HG03045 (cell line): Measurements from ENCODE around the gene B3GALT6.

ENCODE experiments used
- ATAC-seq: cut with Tn5 transposase; IDR thresholded peaks from one replicate; pipeline ENCODE4 v1.9.1; 2021; ENCODE audit warnings: mild to moderate bottlenecking, moderate library complexity; ENCODE audit not compliant: unreplicated experiment

The B3GALT6 gene

DNA sequence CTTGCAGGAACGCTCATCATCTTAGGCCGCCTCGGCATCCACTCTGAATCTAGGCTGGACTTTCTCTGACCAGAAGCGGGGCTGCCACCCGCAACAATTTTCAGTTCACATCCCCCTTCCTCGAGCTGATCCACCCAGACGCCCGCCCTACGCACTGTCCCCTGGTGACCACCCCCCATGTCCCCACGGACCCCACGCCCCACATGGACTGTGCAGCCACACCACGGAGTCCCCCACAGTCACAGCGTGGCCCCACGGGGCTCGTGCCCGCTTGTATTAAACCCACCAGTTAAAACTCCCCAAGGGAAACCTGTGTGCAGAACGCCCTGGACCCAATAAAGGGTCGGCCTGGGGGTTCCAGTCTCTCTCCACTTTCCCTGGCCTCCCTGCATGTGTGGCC lies 27.5 kb downstream of the B3GALT6 start:
- no peak for ATAC-seq

GRCh38 chr1:1259951-1260600 lies 28.0 kb downstream of the B3GALT6 start:
- no peak for ATAC-seq

DNA sequence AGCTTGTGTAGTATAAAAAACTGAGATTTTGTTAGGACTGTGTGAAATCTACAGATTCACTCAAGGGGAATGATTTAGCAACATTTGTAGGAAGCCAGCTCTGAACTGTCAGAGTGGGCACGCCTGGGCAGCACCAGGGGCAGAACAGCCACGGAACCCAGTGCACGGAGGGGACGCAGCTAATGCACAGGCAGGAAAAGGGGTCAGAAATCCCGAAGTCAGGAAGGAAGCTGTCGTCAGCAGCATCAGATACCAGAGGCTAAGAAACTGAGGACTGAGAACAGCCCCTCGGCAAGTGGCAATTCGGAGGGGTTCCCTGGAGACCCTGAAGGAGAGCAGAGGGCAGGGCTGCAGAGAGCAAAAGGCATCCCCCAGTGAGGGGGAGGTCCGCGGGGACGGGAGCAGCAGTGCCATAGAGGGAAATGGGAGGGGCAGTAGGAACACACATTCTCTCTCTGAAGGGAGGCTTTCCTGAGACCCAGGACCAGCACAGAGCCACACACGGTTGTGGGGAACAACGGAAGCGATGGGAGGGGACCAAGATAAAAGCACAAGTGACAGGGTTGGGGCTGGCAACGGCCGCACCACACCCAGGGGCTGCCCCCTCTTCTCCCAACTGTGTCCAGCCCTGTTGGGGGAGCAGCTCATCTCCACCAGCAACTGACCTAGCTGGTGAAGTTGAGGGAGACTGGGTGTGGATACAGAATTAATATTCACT lies 29.0 kb downstream of the B3GALT6 start:
- no peak for ATAC-seq

GRCh38 chr1:1262071-1262470 lies 30.0 kb downstream of the B3GALT6 start:
- ATAC-seq = no peak

GRCh38 chr1:1262758-1263157 lies 30.7 kb downstream of the B3GALT6 start:
- ATAC-seq = no peak

- ATAC-seq = no peak
Observed at GRCh38 chr1:1264026-1264425, 32.0 kb downstream of the B3GALT6 start.

- no peak for ATAC-seq
Observed at GRCh38 chr1:1264868-1265272, 32.8 kb downstream of the B3GALT6 start.

DNA sequence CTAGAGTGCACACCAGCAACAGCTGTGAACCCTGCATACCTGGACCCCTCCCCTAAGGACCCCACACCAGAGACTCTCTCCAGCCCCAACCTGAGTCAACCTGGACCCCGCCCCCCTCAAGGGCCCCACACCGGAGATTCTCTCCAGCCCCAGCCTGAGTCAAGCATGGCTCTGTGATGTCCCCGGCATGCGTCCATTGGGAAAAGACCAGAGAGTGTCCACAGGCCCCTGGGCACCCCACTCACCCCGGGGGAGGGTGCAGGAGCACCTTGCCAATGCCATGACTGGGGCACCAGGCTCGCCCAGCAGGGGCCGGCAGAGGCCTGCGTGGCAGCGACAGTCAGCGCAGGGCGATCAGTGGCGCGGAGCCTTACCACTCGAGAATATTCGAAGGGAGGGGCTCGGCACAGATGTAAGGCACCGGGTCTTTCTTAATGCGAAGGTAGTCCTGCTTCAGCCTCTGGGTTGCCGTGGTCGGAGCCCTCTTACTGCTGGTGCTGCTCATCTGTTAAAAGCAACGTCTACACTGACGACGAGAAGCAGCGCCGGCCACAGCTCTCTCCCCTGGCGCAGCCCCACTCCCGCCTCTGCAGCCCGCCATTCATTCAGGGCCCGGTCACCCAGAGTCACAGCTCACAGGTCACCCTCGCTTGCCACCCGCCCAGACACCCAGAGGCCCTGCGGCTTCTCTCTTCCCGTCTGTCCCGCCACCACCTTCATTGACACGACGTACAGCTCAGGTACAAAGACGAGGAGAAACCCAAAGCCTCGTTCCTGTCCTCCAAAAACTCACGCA lies 35.6 kb downstream of the B3GALT6 start:
- no peak for ATAC-seq

DNA sequence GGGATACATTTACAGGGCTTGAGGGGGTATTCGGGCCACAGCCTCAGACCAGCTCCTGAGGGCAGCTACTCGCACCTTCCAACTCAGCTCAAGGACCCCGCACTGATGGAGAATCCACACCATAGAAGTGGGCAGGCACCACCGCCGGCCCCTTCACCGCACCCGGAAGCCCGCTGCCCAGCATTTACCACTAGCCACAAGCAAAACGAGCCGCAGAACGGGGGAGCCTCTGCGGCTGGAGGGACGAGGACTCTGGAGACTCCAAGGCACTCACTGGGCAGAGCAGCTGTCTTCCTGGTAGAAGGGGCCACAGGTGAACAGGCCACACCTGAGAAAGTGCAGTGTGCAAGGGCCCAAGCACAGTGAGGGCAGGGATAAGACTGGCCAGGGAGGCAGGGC lies 36.2 kb downstream of the B3GALT6 start:
- no peak for ATAC-seq

DNA sequence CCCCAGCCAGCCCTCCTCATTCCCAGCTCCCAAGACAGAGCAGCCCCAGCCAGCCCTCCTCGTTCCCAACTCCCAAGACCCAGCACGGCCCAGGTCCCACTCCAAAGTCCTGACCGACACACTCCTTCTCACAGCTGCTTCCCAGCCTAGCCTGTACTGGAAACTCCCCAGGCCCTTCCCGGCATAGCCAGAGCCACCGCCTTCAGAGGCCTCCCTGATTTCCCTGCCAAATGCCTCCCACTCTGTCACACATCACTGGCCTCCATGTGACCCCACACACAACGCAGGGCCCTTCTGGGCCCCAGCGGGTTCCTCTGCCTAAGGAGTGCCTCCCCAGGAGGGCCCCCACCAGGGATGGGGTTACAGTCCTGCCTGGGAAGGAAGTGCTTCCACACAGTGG lies 38.8 kb downstream of the B3GALT6 start:
- ATAC-seq = no peak

GRCh38 chr1:1272341-1273208 lies 40.5 kb downstream of the B3GALT6 start:
- no peak for ATAC-seq

GRCh38 chr1:1273209-1273511 lies 41.1 kb downstream of the B3GALT6 start:
- ATAC-seq = no peak

GRCh38 chr1:1273512-1274298 lies 41.7 kb downstream of the B3GALT6 start, which contains the start of gene UBE2J2:
TSS of gene UBE2J2 (minus strand) at chr1:1273854. CDS start at chr1:1267992, 5,862 bp downstream.
- peak; percentile 85 for ATAC-seq

- no peak for ATAC-seq
Observed at GRCh38 chr1:1274299-1274930, 42.4 kb downstream of the B3GALT6 start.

- no peak for ATAC-seq
Observed at GRCh38 chr1:1274931-1275431, 42.9 kb downstream of the B3GALT6 start.

GRCh38 chr1:1275836-1276235 lies 43.8 kb downstream of the B3GALT6 start:
- no peak for ATAC-seq

DNA sequence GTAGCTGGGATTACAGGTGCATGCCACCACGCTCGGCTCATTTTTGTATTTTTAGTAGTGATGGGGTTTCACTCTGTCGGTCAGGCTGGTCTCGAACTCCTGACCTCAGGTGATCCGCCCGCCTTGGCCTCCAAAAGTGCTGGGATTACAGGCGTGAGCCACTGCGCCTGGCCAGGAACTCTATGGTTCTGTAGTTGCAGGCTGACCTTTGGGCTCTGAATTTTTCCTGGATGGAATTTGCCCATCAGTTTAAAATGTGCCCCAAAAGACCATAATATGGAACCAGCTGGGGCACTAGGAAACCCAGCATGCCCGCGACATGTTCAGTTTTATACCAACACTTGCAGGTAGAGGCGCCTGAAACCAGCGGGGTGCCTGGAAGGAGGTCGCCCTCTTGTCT lies 46.6 kb downstream of the B3GALT6 start:
- ATAC-seq = no peak

DNA sequence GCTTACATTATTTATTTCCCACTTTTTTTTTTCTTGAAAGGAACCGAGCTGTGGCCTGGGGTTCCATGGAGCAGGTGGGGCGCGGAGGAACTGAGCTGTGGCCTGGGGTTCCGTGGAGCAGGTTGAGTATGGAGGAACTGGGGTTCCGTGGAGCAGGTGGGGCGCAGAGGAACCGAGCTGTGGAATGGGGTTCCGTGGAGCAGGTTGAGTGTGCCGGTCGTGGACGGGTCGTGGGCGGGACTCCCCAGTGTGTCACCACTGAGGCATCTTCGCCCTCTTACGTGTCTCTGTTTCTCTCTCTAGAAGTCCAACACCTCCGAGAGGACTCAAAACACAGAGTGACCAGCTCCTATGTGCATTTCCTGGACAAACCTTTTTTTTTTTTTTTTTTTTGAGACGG lies 47.0 kb downstream of the B3GALT6 start:
- ATAC-seq = no peak

DNA sequence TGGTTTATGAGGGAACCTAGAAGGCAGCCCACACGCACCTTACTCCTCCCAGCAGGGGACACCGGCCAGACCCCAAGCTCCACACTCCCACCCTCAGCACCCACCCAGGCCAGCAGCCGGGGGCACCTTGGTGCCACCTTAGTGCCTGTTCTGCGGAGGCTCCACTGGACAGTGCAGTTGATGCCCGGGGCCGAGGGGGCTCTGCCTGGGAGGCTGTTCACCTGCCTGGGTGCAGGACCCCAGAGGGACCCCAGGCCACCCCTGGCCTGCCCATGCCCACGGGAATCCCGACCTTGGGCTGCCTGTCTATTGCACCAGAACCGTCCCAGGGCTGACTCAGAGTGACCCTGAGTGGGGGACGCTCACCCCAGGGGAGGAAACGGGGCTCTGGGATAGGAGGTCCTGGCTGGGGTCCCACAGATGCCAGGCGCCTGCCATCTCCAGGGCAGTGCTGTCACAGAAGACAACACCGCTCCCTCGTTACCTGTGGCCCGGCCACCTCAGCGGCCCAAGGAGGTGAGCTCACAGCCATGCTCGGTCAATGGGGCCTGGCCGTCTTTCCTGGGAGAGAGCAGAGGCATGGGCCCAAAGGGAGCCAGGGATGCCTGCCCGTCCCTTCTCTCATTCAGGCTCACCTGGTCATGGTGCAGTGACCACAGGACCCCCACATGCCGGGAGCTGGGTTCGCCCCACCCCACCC lies 48.9 kb downstream of the B3GALT6 start:
- no peak for ATAC-seq
